T-helper 22 cell (primary cell): ENCODE measurements around the gene MFRP.

Experiments
- DNase-seq: peaks from one replicate; pipeline ENCODE4 v3.0.0-alpha.2; 2020; ENCODE audit warnings: low read depth

MFRP gene

GRCh38 chr11:119357074-119357473, 10.6 kb upstream of the MFRP start:
- DNase-seq, result no peak

- peak; percentile 34 for DNase-seq
Measured at GRCh38 chr11:119356349-119357031, 10.0 kb upstream of the MFRP start.

- no peak for DNase-seq
Measured at GRCh38 chr11:119355091-119355843, 8.8 kb upstream of the MFRP start.

- no peak for DNase-seq
Measured at GRCh38 chr11:119352857-119353260, 6.4 kb upstream of the MFRP start.

- no peak for DNase-seq
Measured at GRCh38 chr11:119351232-119351631, 4.7 kb upstream of the MFRP start.

GRCh38 chr11:119350302-119350701, 3.8 kb upstream of the MFRP start:
- no peak for DNase-seq

GRCh38 chr11:119347940-119348605, 1.6 kb upstream of the MFRP start:
- no peak for DNase-seq

GRCh38 chr11:119347242-119347641, 737 bp upstream of the MFRP start:
- no peak for DNase-seq

GRCh38 chr11:119345685-119346084, 820 bp downstream of the MFRP start:
- DNase-seq, result no peak

- DNase-seq, result no peak
Measured at GRCh38 chr11:119344291-119345010, 2.1 kb downstream of the MFRP start.

- no peak for DNase-seq
Measured at GRCh38 chr11:119343726-119344125, 2.8 kb downstream of the MFRP start.

- DNase-seq, result no peak
Measured at GRCh38 chr11:119342362-119343130, 4.0 kb downstream of the MFRP start.

- DNase-seq, result no peak
Measured at GRCh38 chr11:119342023-119342300, 4.5 kb downstream of the MFRP start.

- DNase-seq, result no peak
Measured at GRCh38 chr11:119341222-119342022, 5.1 kb downstream of the MFRP start.

GRCh38 chr11:119340335-119341221, 5.9 kb downstream of the MFRP start, which contains the start of gene C1QTNF5:
TSS of gene C1QTNF5 (minus strand) at chr11:119340883. CDS start at chr11:119340397, 486 bp downstream.
- no peak for DNase-seq

- no peak for DNase-seq
Measured at GRCh38 chr11:119339589-119340334, 6.7 kb downstream of the MFRP start.

- no peak for DNase-seq
Measured at GRCh38 chr11:119338965-119339588, 7.4 kb downstream of the MFRP start.

GRCh38 chr11:119338318-119338890, 8.1 kb downstream of the MFRP start:
- DNase-seq, result no peak
